ENCODE data around the gene SPHK2.

SPHK2 gene

GRCh38 chr19:48606463-48607358 lies 12.6 kb upstream of the SPHK2 start, which contains the start of gene SPACA4:
SPACA4 (plus strand) TSS chr19:48606742; CDS start chr19:48606979, 237 bp downstream.
- no peak for DNase-seq

- no peak for DNase-seq
Measured at GRCh38 chr19:48607359-48607755, 11.9 kb upstream of the SPHK2 start.

GRCh38 chr19:48608798-48609263 lies 10.5 kb upstream of the SPHK2 start:
- peak; percentile 60 for DNase-seq

GRCh38 chr19:48609571-48610108 lies 9.7 kb upstream of the SPHK2 start:
- DNase-seq = no peak

- no peak for DNase-seq
Measured at GRCh38 chr19:48611872-48612271, 7.4 kb upstream of the SPHK2 start.

- DNase-seq = no peak
Measured at GRCh38 chr19:48613024-48613851, 6.1 kb upstream of the SPHK2 start.

- no peak for DNase-seq
Measured at GRCh38 chr19:48613852-48614435, 5.4 kb upstream of the SPHK2 start.

- DNase-seq = no peak
Measured at GRCh38 chr19:48614436-48615230, 4.7 kb upstream of the SPHK2 start, which contains the start of gene FAM83E. FAM83E (minus strand) TSS chr19:48615076; CDS start chr19:48613372, 1,704 bp downstream.

- no peak for DNase-seq
Measured at GRCh38 chr19:48615231-48616040, 3.9 kb upstream of the SPHK2 start.

- no peak for DNase-seq
Measured at GRCh38 chr19:48616041-48616436, 3.3 kb upstream of the SPHK2 start.

- DNase-seq = no peak
Measured at GRCh38 chr19:48616491-48617056, 2.7 kb upstream of the SPHK2 start.

- no peak for DNase-seq
Measured at GRCh38 chr19:48617146-48617937, 2.0 kb upstream of the SPHK2 start.

GRCh38 chr19:48618278-48618915 lies 909 bp upstream of the SPHK2 start:
- no peak for DNase-seq

GRCh38 chr19:48619692-48620585 lies 633 bp downstream of the SPHK2 start:
- DNase-seq = no peak

GRCh38 chr19:48623556-48624066 lies 4.3 kb downstream of the SPHK2 start:
- DNase-seq = no peak

GRCh38 chr19:48624067-48624594 lies 4.8 kb downstream of the SPHK2 start:
- DNase-seq = peak; percentile 93
